H1 (cell line): ENCODE data around the gene CCDC51. TPM values are rescaled to one million over a fixed set of nuclear protein-coding genes. Genes with fewer than 3 reads are reported as not detected.

Experiments used
- FOSL1 ChIP-seq: IDR thresholded peaks from 2 replicates; pipeline ENCODE4 v1.6.1; 2011; ENCODE audit warnings: mild to moderate bottlenecking, low read depth, low read length, moderate library complexity; ENCODE audit not compliant: insufficient read depth
- KDM5A ChIP-seq: fragments of 200-600 bp; IDR thresholded peaks from 2 replicates; pipeline ENCODE4 v1.7.1; 2012; ENCODE audit warnings: mild to moderate bottlenecking, low read length, inconsistent platforms, mixed read lengths
- POLR2A ChIP-seq, 2 experiments: IDR thresholded peaks; 1 replicate in 1 of 2; 2 replicates in 1 of 2; pipeline ENCODE4 v1.6.1; 2011; ENCODE audit warnings: low read depth in 2 of 2, low read length in 2 of 2, mild to moderate bottlenecking in 2 of 2; ENCODE audit errors: control extremely low read depth in 1 of 2
- SIRT6 ChIP-seq: IDR thresholded peaks from one replicate; pipeline ENCODE4 v1.7.1; 2012; ENCODE audit warnings: low read length, inconsistent platforms
- TAF7 ChIP-seq: optimal IDR thresholded peaks from 2 replicates; pipeline ENCODE3; 2011; ENCODE audit warnings: low read depth, mild to moderate bottlenecking, inconsistent platforms, low read length, moderate library complexity, borderline replicate concordance
- polyA plus RNA-seq, 7 experiments: library from polyadenylated mRNA; depleted of rRNA in 3 of 7; stranded (reverse) in 5 of 7; unstranded in 2 of 7; fragments of >200 nt in 5 of 7; fragments of 200-250 nt in 2 of 7; gene quantifications; 1 replicate in 5 of 7; 2 replicates in 1 of 7; 4 replicates in 1 of 7; pipeline versions ENCODE4 v1.2.1 to v1.2.3, GENCODE V29; 2011 to 2013; ENCODE audit warnings: missing spikeins in 2 of 7, mixed read lengths in 2 of 7
- total RNA-seq: library from RNA; stranded (reverse); fragmentation: NEBNext Ultra II Directional; extraction: Animal tissue kit (Norgen Biotek cat#: 25700); gene quantifications from 2 replicates; pipeline ENCODE4 v1.2.1, GENCODE V29; 2021

Gene CCDC51
- total and polyA plus RNA-seq, 2 of the 8 experiments (the other 6 are each of a cell fraction or from before 2014, with no cell fraction given) = 21.3 to 21.4 TPM

DNA sequence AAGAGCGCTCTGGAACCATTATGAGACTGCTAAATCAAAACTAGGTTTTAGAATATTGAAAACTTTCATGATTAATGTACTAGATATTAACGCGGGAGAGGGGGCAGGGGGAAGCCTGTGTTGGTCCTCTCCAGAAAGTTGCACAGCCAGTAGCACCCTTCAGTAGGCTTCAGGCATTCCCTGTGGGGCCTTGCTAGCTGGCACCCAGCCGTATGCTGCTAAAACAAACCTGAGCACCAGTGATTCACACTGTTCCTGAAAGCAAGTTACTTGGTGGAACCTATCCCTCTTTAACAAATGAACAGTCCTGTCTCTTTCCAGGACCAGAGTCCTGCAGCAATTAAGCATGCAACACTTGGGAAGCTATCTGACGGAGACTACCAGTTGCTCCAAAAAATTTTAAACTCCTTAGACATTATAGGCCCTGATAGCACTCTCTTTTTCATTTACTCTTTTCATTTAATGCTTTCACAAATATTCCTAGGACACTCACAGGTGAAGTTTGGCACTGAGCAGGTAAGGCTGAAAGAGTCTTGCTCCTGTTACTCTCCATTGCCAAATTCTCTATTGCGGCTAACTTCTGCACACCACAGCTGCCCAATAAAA lies 5.5 kb upstream of the CCDC51 start (continued):
- TF ChIP-seq KDM5A = no peak
- no peak for TF ChIP-seq TAF7
- TF ChIP-seq SIRT6 = no peak
- TF ChIP-seq FOSL1 = no peak
- TF ChIP-seq POLR2A (IDR thresholded peaks at IDR 0.05; ENCODE audit: control extremely low read depth in 1 of 2, low read depth in 2 of 2, low read length in 2 of 2) = no peak; a peak in 1 of 3 replicates
